Stimulated activated CD4-positive, alpha-beta T cell treated with anti-CD3 and anti-CD28 coated beads, Interleukin-2, amount 100 ng/mL, for 4 hours (primary cell): ENCODE measurements around the gene AGBL5.
A peak's percentile ranks its signal among the peaks of the same experiment; 100 is the strongest.

ENCODE experiments used
- DNase-seq: peaks from one replicate; pipeline ENCODE4 v3.0.0-alpha.2; 2020; ENCODE audit warnings: low read depth

AGBL5 gene

DNA sequence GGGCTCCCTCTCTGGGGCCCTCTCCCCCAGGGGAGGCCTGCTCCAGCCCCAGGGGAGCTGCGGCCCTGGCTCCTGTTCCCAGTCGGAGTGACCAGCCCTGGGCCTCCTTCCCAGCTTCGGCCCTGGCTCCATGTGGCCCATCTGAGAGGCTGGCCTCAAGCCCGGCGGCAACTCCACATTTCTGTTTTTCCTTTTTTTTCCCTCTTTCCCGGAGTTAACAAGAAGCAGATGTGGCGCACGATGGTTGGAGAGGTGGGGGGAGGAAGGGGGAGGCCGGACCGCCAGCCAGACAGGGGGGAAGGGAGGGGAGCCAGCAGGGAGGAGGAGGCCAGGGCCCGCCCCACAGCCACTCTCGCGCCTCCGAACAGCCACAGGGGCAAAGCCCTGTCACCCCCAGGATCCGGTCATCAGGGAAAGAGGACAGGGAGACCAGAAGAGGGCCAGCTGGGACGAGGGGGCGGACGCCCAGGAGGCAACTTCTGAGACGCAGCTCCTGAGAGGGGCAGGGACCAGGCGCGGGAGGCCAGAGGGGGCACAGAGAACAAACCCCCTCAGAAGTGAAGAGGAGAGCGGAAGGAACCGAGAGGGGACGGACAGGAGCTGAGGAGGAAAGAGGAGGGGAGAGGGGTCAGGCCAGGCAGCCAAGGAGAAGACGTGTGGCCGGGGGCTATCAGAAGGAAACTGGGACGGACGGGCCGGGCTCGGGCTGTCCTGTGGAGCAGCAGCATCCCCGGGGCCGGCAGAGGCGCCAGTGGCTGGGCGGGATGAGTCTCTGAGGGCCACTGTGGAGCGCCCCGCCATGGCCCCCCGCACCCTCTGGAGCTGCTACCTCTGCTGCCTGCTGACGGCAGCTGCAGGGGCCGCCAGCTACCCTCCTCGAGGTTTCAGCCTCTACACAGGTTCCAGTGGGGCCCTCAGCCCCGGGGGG lies 27.1 kb downstream of the AGBL5 start, which contains the start of gene EMILIN1:
EMILIN1 (plus strand) TSS at position 349 of the 928 bp plus-strand sequence; CDS start at position 800, 451 bp downstream.
- DNase-seq, result no peak

DNA sequence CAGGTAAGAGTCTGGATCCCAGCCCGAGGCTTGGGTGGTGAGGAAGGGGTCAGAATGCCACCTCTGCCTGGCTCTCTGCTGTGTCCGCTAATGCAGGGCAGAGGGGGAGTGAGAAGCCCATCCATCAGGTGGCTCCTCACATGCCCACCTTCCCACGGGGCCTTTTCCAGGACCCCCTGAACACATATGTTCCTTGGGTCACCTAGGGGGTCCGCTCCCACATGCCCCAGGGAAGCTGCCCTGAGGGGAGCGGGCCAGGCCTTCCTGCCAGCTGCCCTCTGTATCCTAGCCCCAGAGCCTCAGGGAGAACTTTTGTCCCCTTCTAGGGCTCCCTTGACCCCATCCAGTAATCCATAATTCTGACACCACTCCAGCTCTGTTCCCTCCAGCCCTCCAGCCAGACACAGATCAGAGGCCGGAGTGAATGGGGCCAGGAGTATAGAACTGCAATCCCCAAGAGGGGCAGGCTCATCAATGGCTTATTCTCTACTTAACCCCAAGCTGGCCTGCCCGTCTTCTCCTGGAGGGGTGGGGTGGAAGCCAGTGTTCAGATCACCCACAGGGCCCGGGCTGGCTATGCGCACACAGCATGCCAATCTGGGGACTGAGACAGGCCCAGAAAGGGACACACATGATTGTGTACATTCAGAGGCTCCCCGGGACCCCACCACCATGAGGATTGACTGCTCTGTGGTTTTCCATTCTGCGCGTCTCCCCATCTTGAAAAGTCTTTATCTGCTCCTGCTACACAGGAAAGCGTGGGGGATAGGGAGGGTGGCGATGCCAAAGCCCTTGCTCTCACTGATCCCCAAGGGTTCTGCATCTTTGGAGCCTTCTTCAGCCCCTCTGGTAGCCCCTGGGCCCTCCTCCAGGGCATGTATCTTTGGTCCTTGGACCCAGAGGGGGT lies 28.0 kb downstream of the AGBL5 start:
- no peak for DNase-seq

DNA sequence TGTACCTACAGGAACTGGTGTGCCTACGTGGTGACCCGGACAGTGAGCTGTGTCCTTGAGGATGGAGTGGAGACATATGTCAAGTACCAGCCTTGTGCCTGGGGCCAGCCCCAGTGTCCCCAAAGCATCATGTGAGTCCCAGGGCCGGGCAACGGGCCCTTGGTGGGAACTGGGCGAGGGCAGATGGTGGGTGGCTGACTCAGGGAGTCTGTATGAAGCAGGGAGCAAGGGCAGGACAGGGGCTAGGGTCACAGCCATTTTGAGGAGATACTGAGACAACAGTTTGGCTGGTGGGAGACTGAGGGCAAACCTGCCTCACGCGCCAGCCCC lies 28.6 kb downstream of the AGBL5 start:
- no peak for DNase-seq

DNA sequence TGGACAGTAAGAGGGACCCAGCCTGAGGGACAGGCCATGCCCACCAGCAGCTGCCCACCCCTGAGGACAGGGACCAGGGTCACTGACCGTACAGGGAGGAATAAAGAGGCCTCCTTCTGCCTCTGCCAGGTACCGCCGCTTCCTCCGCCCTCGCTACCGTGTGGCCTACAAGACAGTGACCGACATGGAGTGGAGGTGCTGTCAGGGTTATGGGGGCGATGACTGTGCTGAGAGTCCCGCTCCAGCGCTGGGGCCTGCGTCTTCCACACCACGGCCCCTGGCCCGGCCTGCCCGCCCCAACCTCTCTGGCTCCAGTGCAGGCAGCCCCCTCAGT lies 29.1 kb downstream of the AGBL5 start:
- no peak for DNase-seq

DNA sequence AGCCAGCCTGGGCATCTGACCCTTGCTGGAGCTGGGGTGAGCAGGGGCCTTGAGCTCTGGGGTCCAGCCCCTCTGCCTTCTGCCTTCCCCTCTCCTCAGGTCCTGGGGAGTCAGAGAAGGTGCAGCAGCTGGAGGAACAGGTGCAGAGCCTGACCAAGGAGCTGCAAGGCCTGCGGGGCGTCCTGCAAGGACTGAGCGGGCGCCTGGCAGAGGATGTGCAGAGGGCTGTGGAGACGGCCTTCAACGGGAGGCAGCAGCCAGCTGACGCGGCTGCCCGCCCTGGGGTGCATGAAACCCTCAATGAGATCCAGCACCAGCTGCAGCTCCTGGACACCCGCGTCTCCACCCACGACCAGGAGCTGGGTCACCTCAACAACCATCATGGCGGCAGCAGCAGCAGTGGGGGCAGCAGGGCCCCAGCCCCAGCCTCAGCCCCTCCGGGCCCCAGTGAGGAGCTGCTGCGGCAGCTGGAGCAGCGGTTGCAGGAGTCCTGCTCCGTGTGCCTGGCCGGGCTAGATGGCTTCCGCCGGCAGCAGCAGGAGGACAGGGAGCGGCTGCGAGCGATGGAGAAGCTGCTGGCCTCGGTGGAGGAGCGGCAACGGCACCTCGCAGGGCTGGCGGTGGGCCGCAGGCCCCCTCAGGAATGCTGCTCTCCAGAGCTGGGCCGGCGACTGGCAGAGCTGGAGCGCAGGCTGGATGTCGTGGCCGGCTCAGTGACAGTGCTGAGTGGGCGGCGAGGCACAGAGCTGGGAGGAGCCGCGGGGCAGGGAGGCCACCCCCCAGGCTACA lies 30.7 kb downstream of the AGBL5 start:
- no peak for DNase-seq

DNA sequence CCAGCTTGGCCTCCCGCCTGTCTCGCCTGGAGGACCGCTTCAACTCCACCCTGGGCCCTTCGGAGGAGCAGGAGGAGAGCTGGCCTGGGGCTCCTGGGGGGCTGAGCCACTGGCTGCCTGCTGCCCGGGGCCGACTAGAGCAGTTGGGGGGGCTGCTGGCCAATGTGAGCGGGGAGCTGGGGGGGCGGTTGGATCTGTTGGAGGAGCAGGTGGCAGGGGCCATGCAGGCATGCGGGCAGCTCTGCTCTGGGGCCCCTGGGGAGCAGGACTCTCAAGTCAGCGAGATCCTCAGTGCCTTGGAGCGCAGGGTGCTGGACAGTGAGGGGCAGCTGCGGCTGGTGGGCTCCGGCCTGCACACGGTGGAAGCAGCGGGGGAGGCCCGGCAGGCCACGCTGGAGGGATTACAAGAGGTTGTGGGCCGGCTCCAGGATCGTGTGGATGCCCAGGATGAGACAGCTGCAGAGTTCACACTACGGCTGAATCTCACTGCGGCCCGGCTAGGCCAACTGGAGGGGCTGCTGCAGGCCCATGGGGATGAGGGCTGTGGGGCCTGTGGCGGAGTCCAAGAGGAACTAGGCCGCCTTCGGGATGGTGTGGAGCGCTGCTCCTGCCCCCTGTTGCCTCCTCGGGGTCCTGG lies 31.4 kb downstream of the AGBL5 start:
- no peak for DNase-seq

DNA sequence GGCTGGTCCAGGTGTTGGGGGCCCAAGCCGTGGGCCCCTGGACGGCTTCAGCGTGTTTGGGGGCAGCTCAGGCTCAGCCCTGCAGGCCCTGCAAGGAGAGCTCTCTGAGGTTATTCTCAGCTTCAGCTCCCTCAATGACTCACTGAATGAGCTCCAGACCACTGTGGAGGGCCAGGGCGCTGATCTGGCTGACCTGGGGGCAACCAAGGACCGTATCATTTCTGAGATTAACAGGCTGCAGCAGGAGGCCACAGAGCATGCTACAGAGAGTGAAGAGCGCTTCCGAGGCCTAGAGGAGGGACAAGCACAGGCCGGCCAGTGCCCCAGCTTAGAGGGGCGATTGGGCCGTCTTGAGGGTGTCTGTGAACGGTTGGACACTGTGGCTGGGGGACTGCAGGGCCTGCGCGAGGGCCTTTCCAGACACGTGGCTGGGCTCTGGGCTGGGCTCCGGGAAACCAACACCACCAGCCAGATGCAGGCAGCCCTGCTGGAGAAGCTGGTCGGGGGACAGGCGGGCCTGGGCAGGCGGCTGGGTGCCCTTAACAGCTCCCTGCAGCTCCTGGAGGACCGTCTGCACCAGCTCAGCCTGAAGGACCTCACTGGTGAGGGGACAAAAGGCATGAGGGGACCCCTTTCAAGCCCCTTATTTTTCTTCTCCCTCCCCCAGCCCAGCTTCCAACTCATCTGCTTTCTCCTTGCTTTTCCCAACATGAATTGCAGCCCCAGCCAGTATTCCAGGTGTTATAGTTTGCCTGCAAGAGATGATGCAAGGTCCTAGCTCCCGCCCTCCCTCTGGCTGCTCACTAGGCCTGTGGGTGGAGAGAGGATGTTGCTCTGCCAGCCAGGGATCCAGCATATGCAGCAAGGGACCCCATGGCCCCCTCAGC lies 32.2 kb downstream of the AGBL5 start:
- DNase-seq, result no peak

DNA sequence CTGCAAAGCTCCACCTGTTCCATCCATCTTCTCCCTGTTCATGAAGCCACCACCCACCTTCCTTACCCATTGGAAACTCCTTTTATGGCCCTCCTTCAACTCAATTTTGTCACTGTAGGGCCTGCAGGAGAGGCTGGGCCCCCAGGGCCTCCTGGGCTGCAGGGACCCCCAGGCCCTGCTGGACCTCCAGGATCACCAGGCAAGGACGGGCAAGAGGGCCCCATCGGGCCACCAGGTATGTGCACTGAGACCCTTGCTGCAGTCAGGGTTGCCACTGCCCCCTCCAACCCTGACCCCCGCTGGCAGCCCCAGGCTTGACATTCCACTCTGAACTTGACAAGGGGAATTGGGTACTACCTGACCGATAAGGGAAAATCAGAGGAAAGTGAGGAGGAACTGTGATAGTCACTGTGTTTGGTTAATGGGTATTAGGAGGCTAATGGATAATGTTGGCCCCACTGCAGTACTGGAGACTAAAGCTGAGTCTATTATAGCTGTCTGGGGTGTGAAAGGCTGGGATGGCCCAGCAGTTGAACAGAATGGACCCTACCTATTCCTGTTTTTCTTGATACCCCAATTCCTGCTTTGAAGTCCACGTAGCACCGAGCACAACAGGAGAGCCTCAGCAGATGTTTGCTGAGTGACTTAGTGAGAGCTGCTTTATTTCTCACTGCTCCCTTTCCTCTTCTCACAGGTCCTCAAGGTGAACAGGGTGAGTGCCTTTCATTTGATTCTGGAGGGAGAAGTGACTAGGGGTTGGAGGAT lies 33.0 kb downstream of the AGBL5 start:
- DNase-seq, result no peak

DNA sequence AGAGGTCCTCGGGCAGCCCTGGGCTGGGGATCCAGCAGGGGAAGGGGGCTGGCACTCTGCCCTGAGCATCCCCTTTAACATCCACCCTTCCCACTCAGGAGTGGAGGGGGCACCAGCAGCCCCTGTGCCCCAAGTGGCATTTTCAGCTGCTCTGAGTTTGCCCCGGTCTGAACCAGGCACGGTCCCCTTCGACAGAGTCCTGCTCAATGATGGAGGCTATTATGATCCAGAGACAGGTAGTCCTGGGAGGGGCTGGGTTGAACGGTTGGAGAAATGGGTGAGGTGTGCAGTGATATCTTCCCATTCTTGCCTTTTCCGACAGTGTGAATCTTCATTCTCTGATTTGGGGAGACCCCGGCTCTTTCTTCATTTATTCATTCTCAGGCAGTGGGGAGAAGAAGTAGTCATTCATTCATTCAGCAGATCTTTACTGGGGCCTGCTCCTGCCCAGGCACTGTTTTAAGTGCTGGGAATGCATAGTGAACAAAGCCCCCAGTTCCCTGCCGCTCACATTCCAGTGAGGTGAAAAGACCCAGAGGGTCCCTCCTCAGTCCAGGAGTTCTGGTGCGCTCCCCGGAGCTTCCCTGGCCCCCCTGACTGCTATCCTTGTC lies 33.7 kb downstream of the AGBL5 start:
- no peak for DNase-seq

DNA sequence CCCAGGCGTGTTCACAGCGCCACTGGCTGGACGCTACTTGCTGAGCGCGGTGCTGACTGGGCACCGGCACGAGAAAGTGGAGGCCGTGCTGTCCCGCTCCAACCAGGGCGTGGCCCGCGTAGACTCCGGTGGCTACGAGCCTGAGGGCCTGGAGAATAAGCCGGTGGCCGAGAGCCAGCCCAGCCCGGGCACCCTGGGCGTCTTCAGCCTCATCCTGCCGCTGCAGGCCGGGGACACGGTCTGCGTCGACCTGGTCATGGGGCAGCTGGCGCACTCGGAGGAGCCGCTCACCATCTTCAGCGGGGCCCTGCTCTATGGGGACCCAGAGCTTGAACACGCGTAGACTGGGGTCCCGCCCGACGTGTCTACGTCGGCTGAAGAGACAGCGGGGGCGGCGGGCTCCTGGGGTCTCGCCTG lies 34.2 kb downstream of the AGBL5 start:
- no peak for DNase-seq

DNA sequence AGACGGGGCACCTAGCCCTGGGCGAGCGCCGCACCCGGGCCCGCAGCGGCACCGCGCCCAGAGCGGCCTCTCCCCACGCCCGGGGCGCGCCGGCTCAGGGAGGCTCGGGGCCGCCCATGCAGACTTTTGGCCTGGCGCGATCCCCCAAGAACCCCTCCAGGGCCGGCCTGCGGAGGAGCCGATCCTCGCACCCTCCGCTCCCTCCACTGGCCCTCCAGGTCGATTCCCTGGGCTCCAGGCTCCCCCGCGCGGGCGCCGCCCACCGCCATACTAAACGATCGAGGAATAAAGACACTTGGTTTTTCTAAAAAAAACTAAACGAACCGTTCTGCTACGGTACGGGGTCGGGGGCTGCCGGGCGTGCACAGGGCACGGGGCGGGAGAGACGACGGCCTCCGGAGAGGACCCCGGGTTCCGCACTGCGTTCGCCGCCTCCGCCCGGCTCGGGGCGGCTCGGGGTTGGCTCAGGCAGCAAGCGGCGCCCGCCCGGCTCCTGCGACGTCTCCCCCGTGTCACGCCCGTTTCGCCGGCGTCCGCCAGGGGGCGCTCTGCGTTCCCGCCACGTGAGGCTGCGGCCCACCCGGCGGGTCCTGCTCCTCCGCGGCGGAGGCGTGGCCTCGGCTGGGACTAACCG lies 34.7 kb downstream of the AGBL5 start:
- DNase-seq, result peak; percentile 96

DNA sequence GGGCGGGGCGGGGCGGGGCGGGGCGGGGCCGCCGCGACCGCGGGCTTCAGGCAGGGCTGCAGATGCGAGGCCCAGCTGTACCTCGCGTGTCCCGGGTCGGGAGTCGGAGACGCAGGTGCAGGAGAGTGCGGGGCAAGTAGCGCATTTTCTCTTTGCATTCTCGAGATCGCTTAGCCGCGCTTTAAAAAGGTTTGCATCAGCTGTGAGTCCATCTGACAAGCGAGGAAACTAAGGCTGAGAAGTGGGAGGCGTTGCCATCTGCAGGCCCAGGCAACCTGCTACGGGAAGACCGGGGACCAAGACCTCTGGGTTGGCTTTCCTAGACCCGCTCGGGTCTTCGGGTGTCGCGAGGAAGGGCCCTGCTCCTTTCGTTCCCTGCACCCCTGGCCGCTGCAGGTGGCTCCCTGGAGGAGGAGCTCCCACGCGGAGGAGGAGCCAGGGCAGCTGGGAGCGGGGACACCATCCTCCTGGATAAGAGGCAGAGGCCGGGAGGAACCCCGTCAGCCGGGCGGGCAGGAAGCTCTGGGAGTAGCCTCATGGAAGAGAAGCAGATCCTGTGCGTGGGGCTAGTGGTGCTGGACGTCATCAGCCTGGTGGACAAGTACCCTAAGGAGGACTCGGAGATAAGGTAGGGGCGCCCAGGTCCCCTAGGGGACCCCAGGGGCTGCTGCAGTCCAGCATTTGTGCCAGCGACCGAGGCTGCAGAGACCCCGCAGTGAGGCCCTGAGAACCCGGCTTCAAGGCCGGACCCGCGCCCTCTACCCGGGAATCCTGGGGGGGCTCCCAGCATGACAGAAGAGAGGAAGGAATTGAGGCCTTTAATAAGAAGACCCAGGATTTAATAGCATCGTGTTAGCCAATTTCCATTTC lies 35.5 kb downstream of the AGBL5 start, which contains the start of gene KHK:
KHK (plus strand) TSS at position 49 of the 870 bp plus-strand sequence; CDS start at position 537, 488 bp downstream.
- no peak for DNase-seq

DNA sequence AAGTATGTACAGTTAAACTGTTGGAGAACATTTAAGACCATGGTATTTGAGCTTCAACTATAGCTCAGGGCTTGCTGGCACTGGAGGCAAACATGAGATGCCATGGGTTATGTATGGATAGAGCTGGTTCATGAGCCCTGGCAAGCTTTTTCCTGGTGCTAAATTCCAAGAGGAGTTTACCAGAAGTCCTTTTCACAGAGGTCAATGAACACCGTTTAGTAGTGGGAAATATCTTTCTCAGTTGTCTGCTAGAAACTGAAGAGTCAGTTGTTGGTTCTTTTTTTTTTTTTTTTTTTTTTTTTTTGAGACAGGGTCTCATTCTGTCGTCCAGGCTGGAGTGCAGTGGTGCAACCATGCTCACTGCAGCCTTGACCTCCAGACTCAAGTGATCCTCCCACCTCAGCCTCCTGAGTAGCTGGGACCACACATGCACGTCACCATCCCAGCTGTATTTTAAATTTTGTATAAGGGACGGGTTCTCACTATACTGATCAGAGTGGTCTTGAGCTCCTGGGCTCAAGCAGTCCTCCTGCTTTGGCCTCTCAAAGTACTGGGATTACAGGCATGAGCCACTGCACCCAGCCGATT lies 36.4 kb downstream of the AGBL5 start:
- DNase-seq, result no peak

DNA sequence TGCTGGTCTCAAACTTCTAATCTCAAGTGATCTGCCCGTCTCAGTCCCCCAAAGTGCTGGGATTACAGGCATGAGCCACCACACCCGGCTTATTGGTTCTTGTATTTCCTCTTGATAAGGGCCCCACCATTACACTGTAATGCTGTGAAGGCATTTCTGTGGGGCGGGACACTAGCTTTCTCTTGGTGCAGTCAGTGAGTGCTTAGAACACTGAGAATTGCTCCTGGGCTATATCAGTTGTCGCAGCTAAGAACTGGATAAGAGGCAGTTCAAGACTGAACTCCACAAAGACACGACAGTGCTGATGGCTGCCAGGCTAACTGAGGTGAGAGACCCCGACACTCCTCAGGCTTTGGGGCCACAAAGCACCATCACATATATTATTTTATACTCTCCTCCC lies 37.2 kb downstream of the AGBL5 start:
- no peak for DNase-seq

DNA sequence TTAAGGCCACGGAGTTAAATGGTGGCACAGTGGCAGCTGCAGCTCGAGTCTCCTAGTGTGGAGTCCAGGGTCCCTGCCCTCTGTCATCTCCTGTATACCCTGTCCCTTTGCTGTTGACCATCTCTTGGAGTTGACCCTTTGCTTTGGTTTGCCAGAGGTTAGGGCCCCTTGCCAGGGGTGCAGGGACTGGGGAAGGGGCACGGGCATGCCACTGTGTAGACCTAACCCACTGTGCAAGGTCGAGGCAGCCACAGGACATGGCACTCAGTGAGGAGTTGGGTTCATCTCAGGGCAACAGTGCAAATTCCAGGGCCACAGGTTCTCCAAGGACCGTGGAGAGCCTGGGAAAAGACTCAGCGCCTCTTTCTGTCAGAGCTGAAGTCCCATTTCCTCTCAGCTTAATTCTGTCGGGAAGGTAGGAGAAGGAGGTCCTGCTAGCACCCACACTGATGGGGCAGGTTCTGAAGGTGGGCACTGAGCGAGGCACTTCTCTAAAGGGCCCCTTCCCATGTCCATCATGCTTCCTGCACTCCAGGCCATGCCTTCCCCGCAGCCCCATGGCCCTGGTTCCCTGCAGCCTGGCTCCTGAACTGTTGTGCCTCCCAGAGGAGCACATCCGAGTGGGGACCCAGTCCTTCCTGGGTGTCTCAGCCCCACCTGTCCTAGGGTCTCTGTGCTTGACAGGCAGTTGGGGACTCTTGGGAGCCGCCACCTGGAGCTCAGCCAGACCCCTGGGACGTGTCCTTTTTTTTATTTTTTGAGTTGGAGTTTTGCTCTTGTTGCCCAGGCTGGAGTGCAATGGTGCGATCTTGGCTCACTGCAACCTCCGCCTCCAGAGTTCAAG lies 37.9 kb downstream of the AGBL5 start:
- DNase-seq, result no peak
